GM12878 (cell line): ENCODE data around the gene TOMM5. TPM values are rescaled to one million over a fixed set of nuclear protein-coding genes. Genes with fewer than 3 reads are reported as not detected.

Experiments
- ATAC-seq: fragments of 200-7000 bp; cut with Tn5 transposase; 3 replicates; pipeline ENCODE4 v1.9.1; 2020; ENCODE audit warnings: mild to moderate bottlenecking, moderate library complexity
- BruUV-seq: library from RNA; stranded (reverse); fragments of 400-500 nt; replicated peaks from 2 replicates; lab custom pipeline; 2021; lab: Mats Ljungman, UMichigan
- CTCF ChIA-PET: fragments of 300-600 bp; sonication (Branson Sonifier 250); formaldehyde crosslinking; extraction: SDS; loops from one replicate; lab custom pipeline; 2021; ENCODE audit warnings: inconsistent platforms; lab: Yijun Ruan, JAX
- POLR2A ChIA-PET: fragments of 350-600 bp; formaldehyde crosslinking; extraction: SDS; loops from one replicate; lab custom pipeline; 2021; ENCODE audit warnings: inconsistent platforms; lab: Charles Lee
- RAD21 ChIA-PET: fragments of 300-600 bp; sonication (Branson Sonifier 250); formaldehyde crosslinking; loops from one replicate; lab custom pipeline; 2023; ENCODE audit warnings: antibody characterized with exemption; ENCODE audit not compliant: unreplicated experiment; lab: Charles Lee
- SMC1A ChIA-PET: fragments of 300-600 bp; sonication (Branson Sonifier 250); formaldehyde crosslinking; loops from one replicate; lab custom pipeline; 2023; ENCODE audit not compliant: unreplicated experiment, uncharacterized antibody; lab: Charles Lee
- DNase-seq: peaks from one replicate; pipeline ENCODE4 v3.0.0-alpha.2; 2011; ENCODE audit warnings: low read depth, low spot score
- FAIRE-seq: peaks from 3 replicates; lab custom pipeline; 2011; peaks lifted over from hg19 to GRCh38; lab: Jason Lieb, UNC
- H2AFZ ChIP-seq: 2 replicates; pipeline ENCODE4 v1.6.0; 2011; ENCODE audit warnings: low read depth, low read length, control low read depth; ENCODE audit not compliant: control insufficient read depth
- H3K27ac ChIP-seq: 2 replicates; pipeline ENCODE4 v1.5.1; 2011; ENCODE audit warnings: control low read depth; ENCODE audit not compliant: control insufficient read depth, insufficient read depth
- H3K27me3 ChIP-seq, 2 experiments: replicated peaks in 1 of 2; 2 replicates each; pipeline versions ENCODE4 v1.6.0 to v1.6.1; 2011; ENCODE audit warnings: low read length in 1 of 2; ENCODE audit not compliant: control insufficient read depth in 2 of 2, insufficient read depth in 2 of 2
- H3K36me3 ChIP-seq, 2 experiments: 2 replicates each; pipeline ENCODE4 v1.5.1; 2011; ENCODE audit warnings: low read length in 1 of 2; ENCODE audit not compliant: control insufficient read depth in 2 of 2, insufficient read depth in 2 of 2
- H3K4me1 ChIP-seq: 2 replicates; pipeline ENCODE4 v1.6.1; 2011; ENCODE audit warnings: mild to moderate bottlenecking, low read length, moderate library complexity, mixed read lengths; ENCODE audit not compliant: control insufficient read depth, insufficient read depth
- H3K4me2 ChIP-seq: 2 replicates; pipeline ENCODE4 v1.6.0; 2011; ENCODE audit warnings: control low read depth; ENCODE audit not compliant: control insufficient read depth, insufficient read depth
- H3K4me3 ChIP-seq: fragments of 200-600 bp; sonication (generic); 2 replicates; pipeline ENCODE4 v1.5.1; 2016
- H3K79me2 ChIP-seq: 2 replicates; pipeline ENCODE4 v1.6.0; 2011; ENCODE audit warnings: low read length; ENCODE audit not compliant: control insufficient read depth, insufficient read depth
- H3K9ac ChIP-seq: 2 replicates; pipeline ENCODE4 v1.8.0; 2011; ENCODE audit warnings: low read length, control low read depth, mixed read lengths; ENCODE audit not compliant: control insufficient read depth, insufficient read depth
- H3K9me3 ChIP-seq: replicated peaks from 3 replicates; pipeline ENCODE4 v1.5.1; 2011; ENCODE audit warnings: mild to moderate bottlenecking, low read length; ENCODE audit not compliant: control insufficient read depth, insufficient read depth
- H4K20me1 ChIP-seq: 2 replicates; pipeline ENCODE4 v1.6.0; 2011; ENCODE audit not compliant: control insufficient read depth, insufficient read depth
- CBX3 ChIP-seq: fragments of 200-600 bp; sonication (generic); IDR thresholded peaks from 2 replicates; pipeline ENCODE4 v1.6.1; 2016; ENCODE audit warnings: low read depth, borderline replicate concordance
- CEBPB ChIP-seq, 2 experiments: fragments of 150-350 bp in 1 of 2; IDR thresholded peaks; 2 replicates each; pipeline ENCODE4 v1.6.1; 2012 to 2014; ENCODE audit warnings: low read depth in 2 of 2, low read length in 2 of 2, borderline replicate concordance in 1 of 2, inconsistent platforms in 1 of 2
- CREB1 ChIP-seq: IDR thresholded peaks from 2 replicates; pipeline ENCODE4 v1.6.1; 2012; ENCODE audit warnings: low read depth, mild to moderate bottlenecking, inconsistent platforms
- E2F4 ChIP-seq: IDR thresholded peaks from 2 replicates; pipeline ENCODE4 v1.6.1; 2012; ENCODE audit warnings: low read depth, low read length, improper control_type of control experiment
- IKZF2 ChIP-seq, 2 experiments: fragments of 450-650 bp; IDR thresholded peaks; 2 replicates each; pipeline ENCODE4 v1.6.1; 2017; ENCODE audit warnings: mild to moderate bottlenecking in 2 of 2, moderate library complexity in 2 of 2
- MXI1 ChIP-seq: fragments of 150-350 bp; IDR thresholded peaks from 2 replicates; pipeline ENCODE4 v1.6.1; 2011; ENCODE audit warnings: low read depth, mild to moderate bottlenecking, inconsistent platforms, low read length, improper control_type of control experiment
- NBN ChIP-seq: fragments of 450-650 bp; IDR thresholded peaks from 2 replicates; pipeline ENCODE4 v1.6.1; 2016
- NFIC ChIP-seq: IDR thresholded peaks from 2 replicates; pipeline ENCODE4 v1.6.1; 2012; ENCODE audit warnings: low read depth, mild to moderate bottlenecking, inconsistent platforms, low read length, moderate library complexity
- NFXL1 ChIP-seq: fragments of 450-650 bp; IDR thresholded peaks from 2 replicates; pipeline ENCODE4 v1.6.1; 2017; ENCODE audit warnings: antibody characterized with exemption, mild to moderate bottlenecking, borderline replicate concordance
- RUNX3 ChIP-seq: IDR thresholded peaks from 2 replicates; pipeline ENCODE4 v1.6.1; 2012; ENCODE audit warnings: low read length, inconsistent platforms
- SMAD1 ChIP-seq: fragments of 450-650 bp; IDR thresholded peaks from 2 replicates; pipeline ENCODE4 v1.6.1; 2018; ENCODE audit warnings: mild to moderate bottlenecking, low read depth; ENCODE audit not compliant: partially characterized antibody
- SREBF2 ChIP-seq: IDR thresholded peaks from 2 replicates; pipeline ENCODE4 v1.6.1; 2012; ENCODE audit warnings: mild to moderate bottlenecking, low read length
- SUZ12 ChIP-seq: fragments of 200-600 bp; sonication (generic); IDR thresholded peaks from one replicate; pipeline ENCODE4 v1.6.1; 2018; ENCODE audit warnings: antibody characterized with exemption, mild to moderate bottlenecking; ENCODE audit not compliant: unreplicated experiment
- ZNF274 ChIP-seq: IDR thresholded peaks from one replicate; pipeline ENCODE4 v1.8.0; 2011; ENCODE audit not compliant: insufficient read length, insufficient read depth
- WGBS: methylation state at CpG from one replicate; pipeline ENCODE4 v1.1.6; 2016; ENCODE audit warnings: low lambda C conversion rate; ENCODE audit not compliant: insufficient replicate concordance, insufficient coverage; ENCODE audit errors: missing lambda C conversion rate; 5-methylcytosine and 5-hydroxymethylcytosine counted together
- in situ Hi-C: fragments of 300-500 bp; cut with MboI; formaldehyde crosslinking; loops from 9 replicates; pipeline ENCODE4 v1.14.3; 2018; ENCODE audit warnings: mixed read lengths
- intact Hi-C: fragments of 100-400 bp; cut with micrococcal nuclease; formaldehyde crosslinking; loops from one replicate; pipeline ENCODE4 v1.14.2; 2022; ENCODE audit not compliant: unreplicated experiment
- polyA plus RNA-seq, 11 experiments: library from polyadenylated mRNA; depleted of rRNA in 4 of 11; unstranded in 6 of 11; stranded (reverse) in 5 of 11; fragments of >200 nt; fragmentation: Nextera tagmentation in 4 of 11; fragmentation: Illumina TruSeq in 1 of 11; extraction: Ambion mirVana in 4 of 11; extraction: Trizol in 1 of 11; gene quantifications; 1 replicate in 1 of 11; 2 replicates in 10 of 11; pipeline versions ENCODE4 v1.2.1 to v1.2.3, GENCODE V29; 2011 to 2016; ENCODE audit warnings: inconsistent platforms in 2 of 11, missing spikeins in 2 of 11, low read depth in 1 of 11
- total RNA-seq, 4 experiments: library from RNA; depleted of rRNA in 3 of 4; stranded (reverse); fragments of >200 nt in 3 of 4; fragmentation: Illumina TruSeq in 1 of 4; extraction: Trizol in 1 of 4; gene quantifications; 2 replicates each; pipeline versions ENCODE4 v1.2.1 to v1.2.3, GENCODE V29; 2013 to 2021
- TF ChIP-seq, protein P1 (sequence below): fragments of 450-650 bp; conservative IDR thresholded peaks from 2 replicates; pipeline ENCODE4 v1.6.1; 2017; ENCODE audit warnings: mild to moderate bottlenecking, moderate library complexity

TOMM5 gene
- total and polyA plus RNA-seq, 10 of the 15 experiments (the other 5 are each of a cell fraction or from before 2014, with no cell fraction given), result 152 to 1,143 (median 351) TPM

DNA sequence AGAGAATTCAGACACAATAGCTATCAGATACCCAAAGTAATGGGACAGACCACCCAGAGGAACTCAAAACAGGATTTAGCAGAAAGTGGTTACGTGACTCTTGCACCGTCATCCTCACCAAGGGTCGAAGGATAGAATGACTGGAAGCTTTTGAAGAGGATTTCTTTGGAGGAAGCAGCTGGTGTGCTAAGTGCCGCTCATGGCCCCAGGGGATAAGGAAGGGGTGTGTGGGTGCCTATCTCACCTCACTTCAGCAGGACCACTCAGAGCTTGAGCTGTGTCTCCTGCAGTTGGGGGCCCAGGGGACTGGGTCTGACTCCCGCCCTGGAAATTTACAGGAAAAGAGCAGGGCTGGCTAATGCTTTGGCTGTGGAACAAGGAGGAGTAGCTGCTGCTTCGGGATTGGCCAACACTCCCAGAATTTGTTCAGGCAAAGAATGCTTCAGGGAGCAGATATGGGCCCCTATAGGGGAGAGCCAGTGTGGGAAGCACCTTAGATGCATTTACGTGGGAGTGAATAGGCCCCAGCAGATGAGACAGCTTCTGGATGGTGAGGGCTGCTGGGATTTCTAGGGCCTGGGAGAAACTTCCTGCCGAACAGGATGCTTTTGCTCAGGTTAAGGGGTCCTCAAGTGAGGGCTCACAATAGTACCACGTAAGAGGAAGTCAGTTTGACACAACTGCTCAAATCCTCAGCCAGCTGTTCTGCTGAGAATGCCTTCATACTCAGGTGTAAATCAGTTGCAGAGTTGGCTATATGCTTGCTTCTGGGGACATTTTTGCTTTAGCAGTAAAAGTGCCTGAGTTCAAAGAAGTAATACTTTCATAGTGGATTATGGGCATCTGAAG lies 29.1 kb upstream of the TOMM5 start:
- 20% methylated on average over 9 of the region's 9 CpGs for WGBS
- Histone ChIP-seq H3K36me3 (no peaks in the 10 kb centered on the region), H3K27ac (no peak overlapping the region), H3K9me3 (no peaks in the 10 kb centered on the region), H3K4me3 (no peak overlapping the region), H3K27me3 (peaks cover 0 to 4% of the 10 kb centered on the region in 2 experiments; a peak in 2 of 4 replicates), H4K20me1 (no peaks in the 10 kb centered on the region), H3K9ac (no peak overlapping the region)
- CTCF ChIA-PET, result interaction anchor here (1.2 kb wide), 1 partner anchor 141 kb away, joined by 3 read pairs; no protein-coding TSS in a partner anchor
- ATAC-seq (no peak), DNase-seq (no peak)
- intact Hi-C loops, result no loop called here
- POLR2A ChIA-PET, result no interaction called here
- SMC1A ChIA-PET, result no interaction called here
- no TSS peak for BruUV-seq
- in situ Hi-C loops, result no loop called here
- RAD21 ChIA-PET, result no interaction called here
- no peak for TF ChIP-seq NBN
- no peak for TF ChIP-seq SMAD1
- TF ChIP-seq SUZ12, result no peak
- TF ChIP-seq MXI1, result no peak
- TF ChIP-seq, all 136 proteins: peak for 0
- Histone ChIP-seq H3K79me2 (no peaks in the 10 kb centered on the region), H3K4me2 (no peak overlapping the region), H2AFZ (no peak overlapping the region), H3K4me1 (no peaks in the 10 kb centered on the region)
- FAIRE-seq, result no peak

DNA sequence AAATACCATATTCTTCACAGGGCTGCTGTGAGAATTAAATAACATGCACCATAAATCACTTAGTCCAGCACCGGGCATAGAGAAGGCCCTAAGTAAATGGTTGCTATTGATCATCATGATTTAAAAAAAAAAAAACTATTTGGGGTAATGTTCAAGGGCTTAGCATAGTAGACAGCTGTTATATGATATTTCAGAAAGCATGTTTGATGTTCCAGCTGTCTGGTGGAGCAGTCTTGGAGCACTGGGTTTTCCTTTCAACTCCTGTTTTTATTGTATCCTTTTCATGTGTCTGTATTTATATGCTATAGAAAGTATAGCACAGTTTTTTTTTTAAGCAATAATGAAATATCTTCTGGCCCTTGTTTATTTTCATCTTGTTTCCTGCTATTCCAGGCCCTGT lies 28.0 kb upstream of the TOMM5 start:
- no peaks in the 10 kb centered on the region for H4K20me1 ChIP-seq
- no peak for ATAC-seq
- BruUV-seq, result no TSS peak
- DNase-seq, result no peak
- 50% methylated on average over 1 of the region's 1 CpG for WGBS
- FAIRE-seq, result no peak
- no peaks in the 10 kb centered on the region for H3K4me1 ChIP-seq
- no peak overlapping the region for H3K4me2 ChIP-seq
- ChIA-PET POLR2A (no interaction called here), RAD21 (no interaction called here), SMC1A (no interaction called here), CTCF (interaction anchor here (0.6 kb wide), 1 partner anchor 35 kb away, joined by 3 read pairs; no protein-coding TSS in a partner anchor)
- in situ Hi-C loops (no loop called here), intact Hi-C loops (no loop called here)
- H3K9ac ChIP-seq, result no peak overlapping the region
- peaks cover 0 to 4% of the 10 kb centered on the region in 2 experiments; a peak in 2 of 4 replicates for H3K27me3 ChIP-seq
- H3K9me3 ChIP-seq, result no peaks in the 10 kb centered on the region
- no peak overlapping the region for H2AFZ ChIP-seq
- H3K27ac ChIP-seq, result no peak overlapping the region
- H3K79me2 ChIP-seq, result no peaks in the 10 kb centered on the region
- no peak overlapping the region for H3K4me3 ChIP-seq
- H3K36me3 ChIP-seq, result no peaks in the 10 kb centered on the region
- TF ChIP-seq RUNX3 (no peak), CREB1 (no peak), IKZF2 (IDR thresholded peaks at IDR 0.05) (no peak), CBX3 (no peak), NFIC (no peak), E2F4 (no peak), SREBF2 (no peak), CEBPB (IDR thresholded peaks at IDR 0.05; ENCODE audit: borderline replicate concordance in 1 of 2, low read depth in 2 of 2, low read length in 2 of 2) (no peak), ZNF274 (no peak), NFXL1 (no peak)
- TF ChIP-seq, protein P1, sequence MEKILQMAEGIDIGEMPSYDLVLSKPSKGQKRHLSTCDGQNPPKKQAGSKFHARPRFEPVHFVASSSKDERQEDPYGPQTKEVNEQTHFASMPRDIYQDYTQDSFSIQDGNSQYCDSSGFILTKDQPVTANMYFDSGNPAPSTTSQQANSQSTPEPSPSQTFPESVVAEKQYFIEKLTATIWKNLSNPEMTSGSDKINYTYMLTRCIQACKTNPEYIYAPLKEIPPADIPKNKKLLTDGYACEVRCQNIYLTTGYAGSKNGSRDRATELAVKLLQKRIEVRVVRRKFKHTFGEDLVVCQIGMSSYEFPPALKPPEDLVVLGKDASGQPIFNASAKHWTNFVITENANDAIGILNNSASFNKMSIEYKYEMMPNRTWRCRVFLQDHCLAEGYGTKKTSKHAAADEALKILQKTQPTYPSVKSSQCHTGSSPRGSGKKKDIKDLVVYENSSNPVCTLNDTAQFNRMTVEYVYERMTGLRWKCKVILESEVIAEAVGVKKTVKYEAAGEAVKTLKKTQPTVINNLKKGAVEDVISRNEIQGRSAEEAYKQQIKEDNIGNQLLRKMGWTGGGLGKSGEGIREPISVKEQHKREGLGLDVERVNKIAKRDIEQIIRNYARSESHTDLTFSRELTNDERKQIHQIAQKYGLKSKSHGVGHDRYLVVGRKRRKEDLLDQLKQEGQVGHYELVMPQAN, result no peak
